ENCODE results near the gene CIC.
"Not testable (repeated sequence)": the region's sequence is repeated elsewhere in the genome, so short reads cannot be mapped to it uniquely, and the experiment has no call there.

Gene CIC

DNA sequence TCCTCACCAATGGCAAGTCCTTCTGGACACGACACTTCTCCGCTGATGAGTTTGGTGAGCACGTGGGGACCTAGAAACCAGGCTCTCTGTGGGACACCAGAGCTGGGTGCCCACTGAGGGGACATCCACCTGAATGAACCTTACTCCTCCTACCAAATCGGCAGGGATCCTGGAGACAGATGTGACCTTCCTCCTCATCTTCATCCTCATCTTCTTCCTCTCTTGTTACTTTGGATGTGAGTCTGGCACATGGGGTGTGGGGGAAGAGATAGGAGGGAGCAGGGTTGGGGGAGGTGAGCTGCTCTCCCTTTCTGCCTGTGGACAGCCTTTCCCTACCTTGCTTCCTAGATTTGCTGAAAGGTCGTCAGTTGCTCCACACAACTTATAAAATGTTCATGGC, 46.0 kb downstream of the CIC start:
- no peak for DNase-seq

DNA sequence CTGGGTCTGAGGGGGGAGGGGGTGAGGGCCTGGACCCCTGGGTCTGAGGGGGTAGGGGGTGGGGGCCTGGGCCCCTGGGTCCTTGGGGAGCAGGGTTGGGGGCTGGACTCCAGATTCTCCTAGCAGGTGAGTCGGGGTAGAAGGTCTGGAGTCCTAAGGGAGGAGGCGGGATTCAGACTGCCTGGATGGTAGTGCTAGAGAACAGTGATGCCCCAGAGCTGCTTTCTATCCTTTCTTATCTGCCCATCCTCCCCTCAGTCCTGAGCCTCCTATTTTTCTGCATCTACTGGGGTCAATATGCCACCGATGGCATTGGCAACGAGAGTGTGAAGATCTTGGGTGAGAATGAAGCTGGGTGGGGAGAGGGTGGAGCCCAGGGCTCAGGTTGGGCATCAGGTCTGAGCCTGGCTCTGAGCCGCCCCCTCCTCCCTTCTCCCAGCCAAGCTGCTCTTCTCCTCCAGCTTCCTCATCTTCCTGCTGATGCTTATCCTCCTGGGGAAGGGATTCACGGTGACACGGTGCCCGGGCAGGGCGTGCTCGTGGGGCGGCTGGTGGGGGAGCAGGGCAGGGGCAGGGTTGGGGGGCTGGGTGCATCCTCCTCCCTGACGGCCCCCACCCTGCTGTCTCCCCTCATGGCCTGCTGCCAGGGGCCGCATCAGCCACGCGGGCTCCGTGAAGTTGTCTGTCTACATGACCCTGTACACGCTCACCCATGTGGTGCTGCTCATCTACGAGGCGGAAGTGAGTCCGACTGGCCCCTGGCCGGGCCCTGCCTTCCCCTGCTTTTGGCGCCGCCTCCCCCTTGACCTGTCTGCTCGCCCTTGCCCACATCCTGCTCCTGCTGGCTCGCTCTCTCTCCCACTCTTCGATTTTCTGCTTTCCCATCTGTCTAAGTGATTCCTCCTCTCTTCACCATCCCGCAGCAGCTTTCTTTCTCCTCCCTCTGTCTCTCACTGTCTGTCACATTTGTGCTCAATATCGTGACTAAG, 47.5 kb downstream of the CIC start:
- no peak for DNase-seq

GRCh38 chr19:42317535-42317934, 48.5 kb downstream of the CIC start:
- no peak for DNase-seq

DNA sequence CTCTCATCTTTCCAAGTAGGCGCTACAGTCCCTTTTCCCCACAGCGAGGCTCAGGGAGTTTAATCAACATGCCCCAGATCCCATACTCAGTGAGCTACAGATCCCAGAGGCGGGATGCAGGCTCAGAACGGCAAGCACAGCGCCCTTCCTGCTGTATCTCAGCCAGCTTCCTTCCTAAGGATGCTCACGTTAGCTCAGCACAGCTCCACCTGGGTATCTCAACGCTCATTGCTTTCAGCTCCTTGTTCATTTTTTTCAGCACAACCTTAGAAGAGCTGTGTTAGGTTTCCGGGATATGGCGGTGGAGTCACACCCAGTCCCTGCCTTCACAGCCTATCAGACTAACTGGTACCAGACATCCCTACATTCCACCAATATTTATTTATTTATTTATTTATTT, 53.3 kb downstream of the CIC start:
- no peak for DNase-seq

GRCh38 chr19:42323473-42323851, 54.4 kb downstream of the CIC start:
- no peak for DNase-seq

- no peak for DNase-seq
Measured at GRCh38 chr19:42323852-42324654, 55.0 kb downstream of the CIC start.

DNA sequence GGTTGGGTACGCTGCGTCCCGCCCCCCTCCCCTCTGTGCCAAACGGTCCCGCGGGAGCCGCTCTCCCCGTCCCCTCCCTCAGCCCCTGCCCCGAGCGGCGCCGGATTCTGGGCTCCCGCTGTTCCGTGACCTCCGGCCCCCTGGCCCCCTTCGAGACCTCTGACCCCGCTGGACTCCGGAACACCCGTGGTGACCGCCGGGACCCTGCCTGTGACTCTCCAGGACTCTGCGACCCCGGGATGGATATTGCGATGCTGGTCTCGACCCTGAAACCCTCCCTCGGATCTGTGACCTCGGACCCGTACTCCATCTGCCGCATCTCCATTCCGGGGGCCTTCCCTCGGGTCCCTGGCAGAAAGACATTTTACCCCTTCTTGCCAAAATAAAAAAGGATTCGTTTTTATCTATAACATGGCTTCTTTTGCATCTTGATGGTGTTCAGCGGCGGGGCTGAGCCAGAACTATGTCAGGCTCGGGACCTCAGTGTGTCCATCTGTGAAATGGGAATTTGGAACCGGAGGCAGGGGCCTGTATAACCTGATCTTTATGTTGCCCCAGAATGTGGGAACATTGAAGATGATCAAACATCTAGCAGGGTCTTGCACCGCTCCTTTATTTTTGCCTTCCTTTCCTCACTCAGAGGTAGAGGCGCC, 55.7 kb downstream of the CIC start:
- no peak for DNase-seq

GRCh38 chr19:42325308-42325895, 56.4 kb downstream of the CIC start, which contains the start of gene MEGF8:
Gene MEGF8 (plus strand): TSS chr19:42325635. CDS start chr19:42326244, 609 bp downstream.
- peak; percentile 99 for DNase-seq

- no peak for DNase-seq
Measured at GRCh38 chr19:42325896-42326771, 57.1 kb downstream of the CIC start.

- DNase-seq = no peak
Measured at GRCh38 chr19:42326969-42327368, 57.9 kb downstream of the CIC start.

DNA sequence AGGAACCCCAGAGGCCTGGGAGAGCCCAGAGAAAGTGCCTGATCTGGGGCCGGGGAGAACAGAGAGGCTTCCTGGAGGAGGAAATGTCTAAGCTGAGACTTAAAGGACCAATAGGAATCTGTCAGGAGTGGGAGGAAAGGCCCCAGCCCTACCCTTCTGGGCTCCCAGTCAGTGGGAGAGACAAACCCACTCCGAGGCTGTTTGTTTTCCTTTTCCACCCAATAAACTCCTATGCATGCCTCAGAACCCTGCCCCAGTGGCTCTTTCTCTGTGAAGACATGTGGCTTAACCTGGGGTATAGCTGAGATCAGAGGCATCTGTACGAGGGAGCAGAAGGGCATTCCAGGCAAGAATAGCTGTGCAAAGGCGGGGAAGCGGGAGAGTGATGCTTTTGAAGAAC, 58.3 kb downstream of the CIC start:
- no peak for DNase-seq

DNA sequence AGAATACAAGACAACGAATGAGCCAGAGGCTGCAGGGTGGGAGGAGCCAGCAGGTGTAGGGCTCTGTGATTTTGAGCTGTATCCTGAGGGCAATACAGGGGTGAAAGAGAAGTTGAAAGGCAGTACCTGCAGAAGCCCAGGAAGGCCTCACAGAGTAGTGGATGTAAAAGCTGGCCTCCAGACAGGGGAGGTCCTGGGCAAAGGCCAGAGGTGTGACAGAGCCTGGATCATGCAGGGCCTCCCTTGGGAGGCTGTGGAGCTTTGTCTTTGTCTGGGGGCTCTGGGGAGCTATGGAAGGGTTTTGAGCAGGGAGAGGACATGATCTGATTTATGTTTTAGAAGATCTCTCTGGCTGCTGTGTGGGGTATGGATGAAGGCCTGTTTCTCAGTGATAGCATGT, 59.1 kb downstream of the CIC start:
- DNase-seq = no peak

GRCh38 chr19:42328854-42329253, 59.8 kb downstream of the CIC start:
- no peak for DNase-seq

GRCh38 chr19:42330241-42330711, 61.2 kb downstream of the CIC start:
- DNase-seq = peak; percentile 58 to 65

DNA sequence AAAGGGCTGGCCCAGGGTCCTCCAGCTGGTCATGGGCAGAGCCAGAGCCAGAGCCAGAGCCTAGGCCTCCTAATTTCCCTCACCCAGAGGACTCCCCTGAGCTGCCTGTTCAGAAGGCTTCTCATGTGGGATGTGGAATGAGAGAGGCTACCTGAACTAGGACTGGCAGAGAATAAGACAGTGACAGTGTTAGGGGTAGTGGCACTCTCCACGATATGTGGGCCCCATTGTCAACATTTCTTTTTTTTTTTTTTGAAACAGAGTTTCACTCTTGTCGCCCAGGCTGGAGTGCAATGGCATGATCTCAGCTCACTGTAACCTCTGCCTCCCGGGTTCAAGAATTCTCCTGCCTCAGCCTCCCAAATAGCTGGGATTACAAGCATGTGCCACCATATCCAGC, 62.3 kb downstream of the CIC start:
- DNase-seq = not testable (repeated sequence)

DNA sequence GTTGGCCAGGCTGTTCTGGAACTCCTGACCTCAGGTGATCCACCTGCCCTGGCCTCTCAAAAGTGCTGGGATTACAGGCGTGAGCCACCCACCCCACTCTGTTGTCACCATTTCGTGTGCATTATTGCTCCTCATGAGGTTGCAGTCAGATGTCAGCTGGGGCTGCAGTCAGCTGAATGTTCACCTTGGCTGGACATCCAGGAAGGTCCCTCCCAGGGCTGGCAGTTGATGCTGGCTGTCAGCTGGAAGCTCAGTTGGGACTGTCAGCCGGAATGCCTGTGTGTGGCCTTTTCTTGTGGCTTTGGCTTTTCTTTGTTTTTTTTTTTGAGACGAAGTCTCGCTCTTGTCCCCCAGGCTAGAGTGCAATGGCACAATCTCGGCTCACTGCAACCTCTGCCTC, 63.0 kb downstream of the CIC start:
- no peak for DNase-seq

GRCh38 chr19:42333018-42333417, 64.0 kb downstream of the CIC start:
- DNase-seq = no peak

GRCh38 chr19:42333975-42334696, 65.1 kb downstream of the CIC start:
- DNase-seq = no peak

DNA sequence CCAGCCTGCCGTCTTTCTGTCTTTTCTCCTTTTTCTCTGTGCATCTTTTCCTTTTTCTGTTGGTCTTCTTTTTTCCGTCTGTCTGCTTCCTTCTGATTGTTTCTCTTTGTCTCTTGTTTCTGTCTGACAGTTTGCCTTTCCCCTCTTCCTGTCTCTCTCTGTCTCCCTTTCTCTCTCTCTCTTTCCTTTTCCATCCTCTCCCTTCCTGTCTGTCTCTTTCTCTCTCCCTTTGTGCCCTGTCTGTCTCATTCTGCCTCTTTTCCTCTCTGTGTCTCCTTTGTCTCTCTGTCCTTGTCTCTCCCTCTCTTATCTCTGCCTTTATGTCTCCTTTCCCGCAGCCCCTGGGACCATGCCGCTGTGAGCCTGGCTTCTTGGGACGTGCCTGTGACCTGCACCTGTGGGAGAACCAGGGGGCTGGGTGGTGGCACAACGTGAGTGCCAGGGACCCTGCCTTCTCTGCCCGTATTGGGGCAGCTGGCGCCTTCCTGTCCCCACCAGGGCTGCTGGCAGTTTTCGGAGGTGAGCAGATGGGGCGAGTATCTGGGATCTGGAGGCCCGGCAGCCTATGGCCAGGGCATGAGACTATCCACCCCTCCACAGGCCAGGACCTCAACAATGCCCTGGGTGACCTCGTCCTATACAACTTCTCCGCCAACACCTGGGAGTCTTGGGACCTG, 65.8 kb downstream of the CIC start:
- DNase-seq = no peak

DNA sequence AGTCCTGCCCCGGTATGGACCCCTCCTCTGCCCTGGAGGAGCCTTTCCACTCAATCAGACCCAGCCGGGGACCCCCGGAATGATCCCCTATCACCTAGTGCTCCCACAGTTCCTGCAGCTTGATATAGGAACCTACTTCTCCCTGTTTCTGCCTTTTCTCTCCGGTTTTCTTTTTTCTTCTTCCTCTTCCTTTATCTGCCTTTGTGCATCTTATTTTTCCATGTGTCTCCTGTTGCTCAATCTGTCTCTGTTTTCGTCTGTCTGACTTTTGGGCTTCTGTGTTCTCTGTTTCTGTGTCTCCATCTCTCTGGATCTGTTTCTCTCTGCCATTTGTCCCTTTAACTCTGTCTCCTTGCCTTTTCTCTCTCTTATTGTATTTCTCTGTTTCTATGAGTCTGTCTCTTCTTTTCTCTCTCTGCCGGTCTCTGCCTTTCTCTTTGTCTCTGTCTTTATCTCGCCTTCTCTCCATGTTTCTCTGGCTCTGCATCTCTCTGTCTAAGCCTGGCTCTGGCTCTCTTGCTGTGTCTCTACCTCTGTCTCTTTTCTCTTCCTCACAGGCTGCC, 66.4 kb downstream of the CIC start:
- DNase-seq = no peak
